Measurements from ENCODE around the gene ANKRD24. TPM values are rescaled to one million over a fixed set of nuclear protein-coding genes. Genes with fewer than 3 reads are reported as not detected.
"Not testable (repeated sequence)": the region's sequence is repeated elsewhere in the genome, so short reads cannot be mapped to it uniquely, and the experiment has no call there.

Gene ANKRD24
- total RNA-seq, 1 donor = 0.10 TPM

- Histone ChIP-seq H3K4me3 (ENCODE audit: low read length) (no peak overlapping the region), H3K27me3 (ENCODE audit: insufficient read depth, low read length) (no peaks in the 10 kb centered on the region), H3K9me3 (ENCODE audit: low read depth, low read length) (no peaks in the 10 kb centered on the region), H3K4me1 (ENCODE audit: insufficient read depth, low read length) (peaks cover 8% of the 10 kb centered on the region)
Observed at GRCh38 chr19:4257025-4257424, 74.5 kb downstream of the ANKRD24 start.

- Histone ChIP-seq H3K4me1 (ENCODE audit: insufficient read depth, low read length) (peaks cover 8% of the 10 kb centered on the region), H3K9me3 (ENCODE audit: low read depth, low read length) (no peaks in the 10 kb centered on the region), H3K27me3 (ENCODE audit: insufficient read depth, low read length) (no peaks in the 10 kb centered on the region), H3K4me3 (ENCODE audit: low read length) (no peak overlapping the region)
Observed at GRCh38 chr19:4258181-4258580, 75.7 kb downstream of the ANKRD24 start.

GRCh38 chr19:4260613-4261191 is 78.2 kb downstream of the ANKRD24 start:
- no peaks in the 10 kb centered on the region for H3K27me3 ChIP-seq (ENCODE audit: insufficient read depth, low read length)
- no peaks in the 10 kb centered on the region for H3K9me3 ChIP-seq (ENCODE audit: low read depth, low read length)
- H3K4me3 ChIP-seq (ENCODE audit: low read length) = no peak overlapping the region
- H3K4me1 ChIP-seq (ENCODE audit: insufficient read depth, low read length) = peaks cover 14% of the 10 kb centered on the region

GRCh38 chr19:4264812-4265211 is 82.3 kb downstream of the ANKRD24 start:
- H3K9me3 ChIP-seq (ENCODE audit: low read depth, low read length) = no peaks in the 10 kb centered on the region
- H3K27me3 ChIP-seq (ENCODE audit: insufficient read depth, low read length) = no peaks in the 10 kb centered on the region
- H3K4me3 ChIP-seq (ENCODE audit: low read length) = no peak overlapping the region
- H3K4me1 ChIP-seq (ENCODE audit: insufficient read depth, low read length) = peaks cover 24% of the 10 kb centered on the region

- H3K27me3 ChIP-seq (ENCODE audit: insufficient read depth, low read length) = no peaks in the 10 kb centered on the region
- H3K4me1 ChIP-seq (ENCODE audit: insufficient read depth, low read length) = peaks cover 17% of the 10 kb centered on the region
- no peak overlapping the region for H3K4me3 ChIP-seq (ENCODE audit: low read length)
- no peaks in the 10 kb centered on the region for H3K9me3 ChIP-seq (ENCODE audit: low read depth, low read length)
Observed at GRCh38 chr19:4266253-4267000, 83.9 kb downstream of the ANKRD24 start.

DNA sequence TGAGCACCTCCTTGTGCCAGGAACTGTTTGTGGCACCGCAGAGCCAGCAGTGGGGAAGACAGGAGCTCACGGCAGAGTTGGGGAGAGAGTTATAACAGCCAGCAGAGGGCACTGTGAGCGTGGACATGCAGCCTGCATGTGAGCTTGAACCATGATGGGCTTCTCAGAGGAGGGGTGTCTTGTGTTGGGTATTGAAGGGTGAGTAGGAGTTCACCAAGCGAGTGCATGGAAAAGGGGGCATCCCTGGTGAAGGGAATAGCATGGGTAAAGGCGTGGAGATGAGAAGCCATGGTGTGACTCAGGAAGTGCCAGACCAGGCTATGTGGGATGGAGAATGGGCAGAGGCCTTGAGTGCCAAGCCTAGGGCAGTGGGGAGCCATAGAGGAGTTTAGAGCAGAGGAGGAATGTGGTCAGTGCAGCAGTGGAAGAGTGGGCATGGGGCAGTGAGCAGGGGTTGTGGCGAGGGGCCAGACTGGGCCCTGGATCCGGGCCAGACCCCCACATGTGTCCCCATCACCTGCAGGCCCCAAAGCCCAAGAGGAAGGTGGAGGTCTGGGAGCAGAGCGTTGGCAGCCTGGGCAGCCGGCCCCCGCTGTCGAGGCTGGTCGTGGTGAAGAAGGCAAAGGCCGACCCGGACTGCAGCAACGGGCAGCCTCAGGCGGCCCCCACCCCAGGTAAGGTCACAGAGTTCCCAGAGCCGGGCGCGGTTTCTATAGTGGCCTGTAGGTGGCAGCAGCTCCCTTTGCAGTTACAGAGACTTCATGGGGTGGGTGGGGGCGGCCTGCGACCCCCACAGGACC is 84.8 kb downstream of the ANKRD24 start:
- Histone ChIP-seq H3K9me3 (ENCODE audit: low read depth, low read length) (no peaks in the 10 kb centered on the region), H3K27me3 (ENCODE audit: insufficient read depth, low read length) (no peaks in the 10 kb centered on the region), H3K4me1 (ENCODE audit: insufficient read depth, low read length) (peaks cover 17% of the 10 kb centered on the region), H3K4me3 (ENCODE audit: low read length) (no peak overlapping the region)

GRCh38 chr19:4267901-4268815 is 85.7 kb downstream of the ANKRD24 start:
- Histone ChIP-seq H3K4me1 (ENCODE audit: insufficient read depth, low read length) (peaks cover 17% of the 10 kb centered on the region), H3K27me3 (ENCODE audit: insufficient read depth, low read length) (no peaks in the 10 kb centered on the region), H3K4me3 (ENCODE audit: low read length) (no peak overlapping the region), H3K9me3 (ENCODE audit: low read depth, low read length) (no peaks in the 10 kb centered on the region)

GRCh38 chr19:4268816-4269430 is 86.4 kb downstream of the ANKRD24 start:
- Histone ChIP-seq H3K27me3 (ENCODE audit: insufficient read depth, low read length) (no peaks in the 10 kb centered on the region), H3K9me3 (ENCODE audit: low read depth, low read length) (no peaks in the 10 kb centered on the region), H3K4me3 (ENCODE audit: low read length) (no peak overlapping the region), H3K4me1 (ENCODE audit: insufficient read depth, low read length) (peaks cover 17% of the 10 kb centered on the region)

DNA sequence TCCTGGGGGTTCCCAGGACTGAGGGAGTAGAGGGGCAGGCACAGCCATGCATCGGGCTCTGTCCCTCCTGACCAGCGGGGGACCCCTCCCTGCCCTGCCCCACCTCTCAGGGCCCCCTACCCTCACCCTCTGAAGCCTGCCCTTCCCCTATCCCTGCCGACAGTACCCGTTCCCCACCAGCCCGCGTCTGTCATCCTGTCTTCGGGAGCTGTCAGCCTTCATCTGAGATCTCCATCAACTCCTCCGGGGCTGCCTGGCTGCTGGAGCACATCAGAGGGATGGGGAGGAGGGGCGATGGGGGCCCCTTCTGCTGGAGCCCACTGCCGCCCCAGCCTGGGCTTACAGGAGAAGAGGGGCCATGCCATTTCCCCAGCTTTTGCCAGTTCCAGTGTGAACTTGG is 90.4 kb downstream of the ANKRD24 start:
- Histone ChIP-seq H3K4me1 (ENCODE audit: insufficient read depth, low read length) (no peaks in the 10 kb centered on the region), H3K4me3 (ENCODE audit: low read length) (no peak overlapping the region), H3K9me3 (ENCODE audit: low read depth, low read length) (no peaks in the 10 kb centered on the region), H3K27me3 (ENCODE audit: insufficient read depth, low read length) (peaks cover under 1% of the 10 kb centered on the region)

- not testable (repeated sequence) for H3K4me1 ChIP-seq (ENCODE audit: insufficient read depth, low read length); H3K4me3 ChIP-seq (ENCODE audit: low read length); H3K9me3 ChIP-seq (ENCODE audit: low read depth, low read length); H3K27me3 ChIP-seq (ENCODE audit: insufficient read depth, low read length)
Observed at GRCh38 chr19:4274321-4274686, 91.8 kb downstream of the ANKRD24 start.

Other genes starting within 250 kb of the ANKRD24 start
- not detected for gene NMRK2, start 249.6 kb upstream of the ANKRD24 start, total RNA-seq
- 17.8 TPM for gene DAPK3, start 211.6 kb upstream of the ANKRD24 start, total RNA-seq
- gene EEF2, start 197.2 kb upstream of the ANKRD24 start, total RNA-seq = 1,886 TPM
- gene PIAS4, start 175.0 kb upstream of the ANKRD24 start, total RNA-seq = 12.0 TPM
- 91.1 TPM for gene ZBTB7A, start 115.8 kb upstream of the ANKRD24 start, total RNA-seq
- gene MAP2K2, start 58.6 kb upstream of the ANKRD24 start, total RNA-seq = 56.4 TPM
- gene CREB3L3, start 29.1 kb upstream of the ANKRD24 start, total RNA-seq = under 0.01 TPM
- gene SIRT6, start 126 bp upstream of the ANKRD24 start, total RNA-seq = 9.3 TPM
- gene EBI3, start 46.8 kb downstream of the ANKRD24 start, total RNA-seq = 0.42 TPM
- gene YJU2, start 64.4 kb downstream of the ANKRD24 start, total RNA-seq = 47.3 TPM
- gene SHD, start 96.6 kb downstream of the ANKRD24 start, total RNA-seq = 0.84 TPM
- gene TMIGD2, start 119.7 kb downstream of the ANKRD24 start, total RNA-seq = 27.8 TPM
- 0.73 TPM for gene FSD1, start 121.9 kb downstream of the ANKRD24 start, total RNA-seq
- gene STAP2, start 156.1 kb downstream of the ANKRD24 start, total RNA-seq = 0.42 TPM
- gene MPND, start 160.9 kb downstream of the ANKRD24 start, total RNA-seq = 7.3 TPM
- gene SH3GL1, start 217.9 kb downstream of the ANKRD24 start, total RNA-seq = 26.6 TPM
- gene CHAF1A, start 220.0 kb downstream of the ANKRD24 start, total RNA-seq = 12.2 TPM